HepG2 (cell line): ENCODE data around the gene TIPIN. TPM values are rescaled to one million over a fixed set of nuclear protein-coding genes. Genes with fewer than 3 reads are reported as not detected.

ENCODE experiments used
- AHR ChIP-seq: IDR thresholded peaks from 2 replicates; pipeline ENCODE4 v1.6.1; 2018; ENCODE audit warnings: missing genetic modification reagents, missing compliant biosample characterization
- CHD4 ChIP-seq: fragments of 200-600 bp; sonication (generic); IDR thresholded peaks from 2 replicates; pipeline ENCODE4 v1.7.0; 2017; ENCODE audit warnings: mild to moderate bottlenecking, low read length, borderline replicate concordance
- ZNF556 ChIP-seq: sonication (generic); formaldehyde crosslinking; IDR thresholded peaks from 2 replicates; pipeline ENCODE4 v1.4.0; 2020; ENCODE audit warnings: mild to moderate bottlenecking, missing genetic modification reagents, borderline replicate concordance
- ZNF672 ChIP-seq: sonication (generic); formaldehyde crosslinking; IDR thresholded peaks from 2 replicates; pipeline ENCODE4 v1.8.1; 2022; ENCODE audit warnings: missing genetic modification reagents
- polyA plus RNA-seq, 8 experiments: library from polyadenylated mRNA; depleted of rRNA in 3 of 8; stranded (reverse) in 7 of 8; unstranded in 1 of 8; fragments of >200 nt; fragmentation: Illumina TruSeq in 4 of 8; extraction: Trizol in 4 of 8; gene quantifications; 2 replicates each; pipeline versions ENCODE4 v1.2.1 to v1.2.3, GENCODE V29; 2011 to 2016; ENCODE audit warnings: low read depth in 4 of 8, missing spikeins in 1 of 8, mixed read lengths in 1 of 8; ENCODE audit not compliant: insufficient read depth in 1 of 8
- total RNA-seq, 5 experiments: library from RNA; depleted of rRNA; stranded (reverse); fragments of >200 nt; fragmentation: Illumina TruSeq; extraction: Trizol; gene quantifications; 2 replicates each; pipeline ENCODE4 v1.2.3, GENCODE V29; 2016; ENCODE audit warnings: low read depth in 1 of 5
- TF ChIP-seq, protein P1 (sequence below): sonication (generic); formaldehyde crosslinking; IDR thresholded peaks from 2 replicates; pipeline ENCODE4; 2020; ENCODE audit warnings: missing genetic modification reagents, mild to moderate bottlenecking, borderline replicate concordance
- TF ChIP-seq, protein P2 (sequence below): sonication (generic); formaldehyde crosslinking; IDR thresholded peaks from 2 replicates; pipeline ENCODE4 v1.4.0; 2020; ENCODE audit warnings: missing genetic modification reagents, borderline replicate concordance

The TIPIN gene
- total and polyA plus RNA-seq, 2 of the 13 experiments (the other 11 are each of a cell fraction or from before 2014, with no cell fraction given) = 2.7 to 28.6 TPM

GRCh38 chr15:66386204-66387123 is 30.0 kb upstream of the TIPIN start, which contains the start of gene MAP2K1 (continued):
- TF ChIP-seq, protein P1, sequence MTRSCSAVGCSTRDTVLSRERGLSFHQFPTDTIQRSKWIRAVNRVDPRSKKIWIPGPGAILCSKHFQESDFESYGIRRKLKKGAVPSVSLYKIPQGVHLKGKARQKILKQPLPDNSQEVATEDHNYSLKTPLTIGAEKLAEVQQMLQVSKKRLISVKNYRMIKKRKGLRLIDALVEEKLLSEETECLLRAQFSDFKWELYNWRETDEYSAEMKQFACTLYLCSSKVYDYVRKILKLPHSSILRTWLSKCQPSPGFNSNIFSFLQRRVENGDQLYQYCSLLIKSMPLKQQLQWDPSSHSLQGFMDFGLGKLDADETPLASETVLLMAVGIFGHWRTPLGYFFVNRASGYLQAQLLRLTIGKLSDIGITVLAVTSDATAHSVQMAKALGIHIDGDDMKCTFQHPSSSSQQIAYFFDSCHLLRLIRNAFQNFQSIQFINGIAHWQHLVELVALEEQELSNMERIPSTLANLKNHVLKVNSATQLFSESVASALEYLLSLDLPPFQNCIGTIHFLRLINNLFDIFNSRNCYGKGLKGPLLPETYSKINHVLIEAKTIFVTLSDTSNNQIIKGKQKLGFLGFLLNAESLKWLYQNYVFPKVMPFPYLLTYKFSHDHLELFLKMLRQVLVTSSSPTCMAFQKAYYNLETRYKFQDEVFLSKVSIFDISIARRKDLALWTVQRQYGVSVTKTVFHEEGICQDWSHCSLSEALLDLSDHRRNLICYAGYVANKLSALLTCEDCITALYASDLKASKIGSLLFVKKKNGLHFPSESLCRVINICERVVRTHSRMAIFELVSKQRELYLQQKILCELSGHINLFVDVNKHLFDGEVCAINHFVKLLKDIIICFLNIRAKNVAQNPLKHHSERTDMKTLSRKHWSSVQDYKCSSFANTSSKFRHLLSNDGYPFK (CRISPR knock-in tag) = peak; percentile 94
- TF ChIP-seq ZNF556 (CRISPR knock-in tag) (peak; percentile 53; the same call in 1 of the 2 replicates), AHR (0 out of 2 replicates have a peak, but pooled peaks have one; percentile 19), ZNF672 (no peak), CHD4 (no peak)
- TF ChIP-seq, protein P2, sequence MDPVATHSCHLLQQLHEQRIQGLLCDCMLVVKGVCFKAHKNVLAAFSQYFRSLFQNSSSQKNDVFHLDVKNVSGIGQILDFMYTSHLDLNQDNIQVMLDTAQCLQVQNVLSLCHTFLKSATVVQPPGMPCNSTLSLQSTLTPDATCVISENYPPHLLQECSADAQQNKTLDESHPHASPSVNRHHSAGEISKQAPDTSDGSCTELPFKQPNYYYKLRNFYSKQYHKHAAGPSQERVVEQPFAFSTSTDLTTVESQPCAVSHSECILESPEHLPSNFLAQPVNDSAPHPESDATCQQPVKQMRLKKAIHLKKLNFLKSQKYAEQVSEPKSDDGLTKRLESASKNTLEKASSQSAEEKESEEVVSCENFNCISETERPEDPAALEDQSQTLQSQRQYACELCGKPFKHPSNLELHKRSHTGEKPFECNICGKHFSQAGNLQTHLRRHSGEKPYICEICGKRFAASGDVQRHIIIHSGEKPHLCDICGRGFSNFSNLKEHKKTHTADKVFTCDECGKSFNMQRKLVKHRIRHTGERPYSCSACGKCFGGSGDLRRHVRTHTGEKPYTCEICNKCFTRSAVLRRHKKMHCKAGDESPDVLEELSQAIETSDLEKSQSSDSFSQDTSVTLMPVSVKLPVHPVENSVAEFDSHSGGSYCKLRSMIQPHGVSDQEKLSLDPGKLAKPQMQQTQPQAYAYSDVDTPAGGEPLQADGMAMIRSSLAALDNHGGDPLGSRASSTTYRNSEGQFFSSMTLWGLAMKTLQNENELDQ (CRISPR knock-in tag) = no peak
